ENCODE measurements around the gene PRPSAP2. TPM values are rescaled to one million over a fixed set of nuclear protein-coding genes. Genes with fewer than 3 reads are reported as not detected.

The PRPSAP2 gene
- total RNA-seq, 2 donors from 2014 or later: 34.8 to 35.9 TPM

- Histone ChIP-seq H3K4me3 (no peak overlapping the region), H3K36me3 (peaks cover 5% of the 10 kb centered on the region), H3K27me3 (no peaks in the 10 kb centered on the region), H3K4me1 (peaks cover 5% of the 10 kb centered on the region), H3K9me3 (no peaks in the 10 kb centered on the region), H3K27ac (no peak overlapping the region), H3K9ac (ENCODE audit: low read depth in 2 of 2, low read length in 2 of 2) (no peak overlapping the region)
- intact Hi-C loops (cut with DNase I): no loop called here
- no peak for TF ChIP-seq CTCF (IDR thresholded peaks at IDR 0.05)
- no peak for DNase-seq
Observed at GRCh38 chr17:18916816-18917500, 59.0 kb downstream of the PRPSAP2 start.

DNA sequence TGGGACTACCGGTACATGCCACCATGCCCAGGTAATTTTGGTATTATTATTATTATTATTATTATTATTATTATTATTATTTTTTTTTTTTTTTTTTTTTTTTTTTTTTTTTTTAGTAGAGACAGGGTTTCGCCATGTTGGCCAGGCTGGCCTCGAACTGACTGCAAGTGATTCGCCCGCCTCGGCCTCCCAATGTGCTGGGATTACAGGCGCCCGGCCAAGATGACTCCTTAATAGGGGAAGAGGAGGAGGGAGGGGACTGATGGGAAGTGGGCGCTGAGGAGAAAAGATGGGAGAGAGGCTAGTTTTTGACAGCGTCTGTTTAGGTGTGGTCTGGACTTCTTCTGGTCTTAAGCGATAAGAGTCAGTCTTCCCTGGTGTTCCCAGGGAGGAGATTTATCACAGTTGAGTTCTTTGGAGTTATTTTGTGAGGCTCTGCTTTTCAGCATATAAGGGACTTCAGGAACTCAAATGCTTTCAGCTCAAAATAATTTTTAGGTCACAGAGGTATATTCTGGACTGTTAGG, 59.6 kb downstream of the PRPSAP2 start:
- no peak for DNase-seq
- H3K4me3 ChIP-seq: no peak overlapping the region
- no peak overlapping the region for H3K9ac ChIP-seq (ENCODE audit: low read depth in 2 of 2, low read length in 2 of 2)
- H3K9me3 ChIP-seq: no peaks in the 10 kb centered on the region
- H3K27ac ChIP-seq: no peak overlapping the region
- no peak for TF ChIP-seq CTCF (IDR thresholded peaks at IDR 0.05)
- peaks cover 5% of the 10 kb centered on the region for H3K4me1 ChIP-seq
- intact Hi-C loops (cut with DNase I): no loop called here
- no peaks in the 10 kb centered on the region for H3K27me3 ChIP-seq
- no peaks in the 10 kb centered on the region for H3K36me3 ChIP-seq

DNA sequence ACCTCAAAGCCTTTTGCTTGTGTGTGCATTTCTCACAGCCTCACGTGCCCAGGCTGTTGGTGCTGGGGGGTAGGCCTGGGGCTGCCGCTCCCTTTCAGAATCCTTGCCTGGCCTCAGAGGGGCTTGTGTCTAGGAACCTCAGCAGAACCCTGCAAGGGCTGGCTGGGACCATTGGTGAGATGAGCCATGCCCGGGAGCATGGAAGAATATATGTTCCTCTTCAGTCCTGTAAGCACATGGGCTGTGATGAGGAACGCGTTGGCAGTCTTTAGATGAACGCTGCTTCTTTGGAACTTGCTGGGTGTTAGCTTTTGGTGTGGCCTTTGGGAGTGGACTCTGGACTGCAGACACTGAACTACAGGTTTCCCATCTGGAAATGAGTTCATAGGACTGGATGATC, 62.0 kb downstream of the PRPSAP2 start:
- H3K27ac ChIP-seq: peak overlapping the region; percentile 49
- H3K36me3 ChIP-seq: no peaks in the 10 kb centered on the region
- H3K9me3 ChIP-seq: no peaks in the 10 kb centered on the region
- TF ChIP-seq CTCF (IDR thresholded peaks at IDR 0.05): no peak
- peak overlapping the region in 1 of 2 donors; percentile 2 for H3K9ac ChIP-seq (ENCODE audit: low read depth in 2 of 2, low read length in 2 of 2)
- H3K4me1 ChIP-seq: peaks cover 5% of the 10 kb centered on the region
- peak; percentile 75 for DNase-seq
- no peak overlapping the region for H3K4me3 ChIP-seq
- no peaks in the 10 kb centered on the region for H3K27me3 ChIP-seq
- intact Hi-C loops (cut with DNase I): no loop called here

DNA sequence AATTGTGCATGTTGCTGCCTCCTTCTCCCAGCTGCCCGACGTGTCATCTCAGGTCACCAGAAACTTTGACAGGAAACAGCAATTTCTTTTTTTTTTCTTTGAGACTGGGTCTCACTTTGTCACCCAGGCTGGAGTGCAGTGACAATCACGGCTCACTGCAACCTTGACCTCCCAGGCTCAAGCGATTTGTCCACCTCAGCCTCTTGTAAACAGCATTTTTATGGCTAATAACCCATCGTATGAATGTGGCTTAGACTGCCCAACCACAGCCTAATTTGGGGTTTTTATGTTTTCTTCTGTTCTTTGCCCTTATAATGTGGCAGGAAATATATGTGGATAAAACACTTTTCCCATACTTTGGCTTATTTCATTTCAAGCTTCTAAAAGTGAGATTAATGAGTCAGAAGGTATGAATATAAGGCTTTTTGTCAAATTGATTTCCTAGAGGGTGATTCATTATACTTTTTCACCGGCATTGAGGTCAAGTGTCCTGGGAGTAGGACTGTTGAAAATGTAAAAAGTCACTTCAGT, 63.0 kb downstream of the PRPSAP2 start:
- no peak for TF ChIP-seq CTCF (IDR thresholded peaks at IDR 0.05)
- Histone ChIP-seq H3K9me3 (no peaks in the 10 kb centered on the region), H3K27me3 (no peaks in the 10 kb centered on the region), H3K4me3 (no peak overlapping the region), H3K36me3 (no peaks in the 10 kb centered on the region), H3K9ac (ENCODE audit: low read depth in 2 of 2, low read length in 2 of 2) (peak overlapping the region in 1 of 2 donors; percentile 21), H3K4me1 (peaks cover 5% of the 10 kb centered on the region), H3K27ac (peak overlapping the region; percentile 46)
- intact Hi-C loops (cut with DNase I): no loop called here
- DNase-seq: peak; percentile 33

DNA sequence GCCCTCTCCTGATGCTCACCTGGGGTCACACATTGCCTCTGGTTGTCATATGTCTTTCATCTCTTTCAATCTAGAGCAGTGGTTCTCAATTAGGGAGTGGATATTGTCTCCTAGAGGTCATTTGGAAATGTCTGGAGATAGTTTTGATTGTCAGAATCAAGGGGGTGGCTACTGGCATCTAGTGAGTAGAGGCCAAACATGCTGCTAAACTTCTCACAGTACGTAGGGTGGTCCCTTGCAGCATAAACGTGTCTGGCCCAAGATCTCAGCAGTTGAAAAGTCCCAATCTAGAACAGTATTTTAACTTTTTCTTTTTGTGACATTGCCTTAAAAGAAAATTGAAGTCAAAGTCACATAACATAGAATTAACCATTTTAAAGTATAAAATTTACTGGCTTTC, 63.6 kb downstream of the PRPSAP2 start:
- peaks cover 5% of the 10 kb centered on the region for H3K4me1 ChIP-seq
- H3K4me3 ChIP-seq: no peak overlapping the region
- peak overlapping the region; percentile 46 for H3K27ac ChIP-seq
- intact Hi-C loops (cut with DNase I): no loop called here
- H3K9ac ChIP-seq (ENCODE audit: low read depth in 2 of 2, low read length in 2 of 2): peak overlapping the region in 1 of 2 donors; percentile 21
- H3K36me3 ChIP-seq: no peaks in the 10 kb centered on the region
- H3K27me3 ChIP-seq: no peaks in the 10 kb centered on the region
- TF ChIP-seq CTCF (IDR thresholded peaks at IDR 0.05): no peak
- no peak for DNase-seq
- no peaks in the 10 kb centered on the region for H3K9me3 ChIP-seq

All from colonic mucosa (tissue), 4 donors.